DOHH2 (cell line): ENCODE data around the gene H2AZ1.

Experiments
- CTCF ChIP-seq: fragments of 200-600 bp; sonication (generic); IDR thresholded peaks from one replicate; pipeline ENCODE4 v1.5.1; 2014; ENCODE audit warnings: antibody characterized with exemption, mild to moderate bottlenecking, low read depth, low read length; ENCODE audit not compliant: poor library complexity, severe bottlenecking
- EZH2phosphoT487 ChIP-seq: fragments of 200-600 bp; sonication (generic); IDR thresholded peaks from 2 replicates; pipeline ENCODE4 v1.6.1; 2017; ENCODE audit warnings: borderline replicate concordance, mild to moderate bottlenecking, antibody characterized with exemption, low read length, moderate library complexity, mixed read lengths

- no peak for TF ChIP-seq CTCF
- TF ChIP-seq EZH2phosphoT487, result no peak
Observed at GRCh38 chr4:99921174-99921573, 28.9 kb downstream of the H2AZ1 start.
